Fibroblast of peridontal ligament (primary cell): Measurements from ENCODE around the gene SOX15.
"Not testable (repeated sequence)": the region's sequence is repeated elsewhere in the genome, so short reads cannot be mapped to it uniquely, and the experiment has no call there.

Source experiments
- DNase-seq: peaks from one replicate; pipeline ENCODE4 v3.0.0-alpha.2; 2010; ENCODE audit errors: extremely low read depth

Gene SOX15

DNA sequence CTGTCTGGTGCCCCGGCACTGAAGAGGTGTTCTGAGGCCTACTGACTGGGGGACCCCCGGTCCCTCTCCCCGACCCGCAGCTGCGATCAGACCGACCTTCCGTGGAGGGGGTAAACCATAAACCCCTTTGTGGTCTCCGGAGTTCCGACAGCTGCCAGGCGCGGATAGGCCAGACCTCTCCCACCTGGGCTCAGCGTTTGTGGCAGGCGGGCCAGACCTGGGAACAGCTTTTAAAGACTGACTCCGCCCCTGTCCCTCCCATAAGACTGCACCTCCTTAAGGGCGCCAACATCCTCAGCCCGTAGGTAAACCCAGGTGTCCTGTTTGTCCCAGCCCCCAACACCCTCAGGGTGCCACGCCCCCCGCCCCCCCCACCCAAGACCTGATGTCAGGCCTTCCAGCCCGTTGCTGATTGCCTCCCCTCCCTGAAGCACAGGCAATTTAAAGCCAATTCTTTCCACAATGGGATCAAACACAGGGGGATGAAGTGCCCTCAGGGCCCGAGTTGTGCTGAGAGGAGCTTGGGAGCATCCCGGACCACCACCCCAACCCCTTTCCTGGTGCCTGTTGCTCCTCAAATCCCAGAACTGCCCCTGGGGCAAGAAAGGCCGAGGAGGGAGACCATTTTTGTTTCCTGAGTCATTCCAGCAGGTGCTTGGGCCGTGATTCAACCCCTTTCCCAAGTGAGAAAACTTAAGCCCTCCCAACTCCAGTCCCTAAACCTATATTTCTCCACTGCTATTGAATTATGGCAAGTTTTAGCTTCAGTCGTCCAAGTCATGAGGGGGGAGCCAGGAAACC, at the start of gene SOX15:
TSS of gene SOX15 (minus strand) at position 204 of the 801 bp plus-strand sequence. CDS start 418 bp downstream, outside the sequence.
- no peak for DNase-seq

DNA sequence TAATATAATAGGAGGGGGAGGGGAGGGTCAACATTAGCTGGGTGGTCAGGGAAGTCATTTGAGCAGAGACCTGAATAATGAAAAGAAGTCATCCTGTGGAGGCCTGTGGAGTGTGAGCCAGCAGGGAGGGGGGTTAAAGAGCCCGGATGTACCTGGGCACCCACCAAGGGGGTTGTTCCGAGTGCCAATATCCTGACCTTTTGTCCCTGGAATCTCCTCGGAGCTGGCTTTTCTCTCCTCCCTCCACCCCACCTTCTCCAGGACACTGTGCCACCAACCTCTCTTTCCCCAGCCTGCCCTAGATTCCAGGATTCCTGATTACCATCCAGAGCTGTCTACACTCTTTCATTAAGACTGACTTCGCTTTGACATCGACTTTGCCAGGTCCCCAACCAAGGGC, 46.3 kb upstream of the SOX15 start:
- DNase-seq: no peak

DNA sequence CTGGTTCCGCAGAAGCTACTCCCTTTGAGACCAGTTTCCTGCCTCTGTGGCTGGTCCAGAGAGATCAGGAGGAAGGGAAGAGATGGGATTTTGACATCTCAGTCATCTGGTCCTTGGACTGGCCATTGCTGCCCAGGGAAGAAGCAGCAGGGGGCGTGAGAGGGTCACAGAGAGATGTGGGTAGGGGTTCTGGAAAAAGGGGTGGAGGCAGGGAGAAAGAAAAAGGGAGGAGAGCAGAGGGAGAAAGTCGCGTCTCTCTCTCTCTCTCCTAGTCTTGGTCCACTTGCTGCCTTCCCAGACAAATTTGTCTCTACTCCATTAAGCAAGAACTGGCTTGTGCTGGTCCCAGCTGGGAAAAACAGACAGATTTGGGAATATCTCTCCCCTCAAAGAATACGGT, 44.5 kb upstream of the SOX15 start:
- DNase-seq: peak; percentile 44

DNA sequence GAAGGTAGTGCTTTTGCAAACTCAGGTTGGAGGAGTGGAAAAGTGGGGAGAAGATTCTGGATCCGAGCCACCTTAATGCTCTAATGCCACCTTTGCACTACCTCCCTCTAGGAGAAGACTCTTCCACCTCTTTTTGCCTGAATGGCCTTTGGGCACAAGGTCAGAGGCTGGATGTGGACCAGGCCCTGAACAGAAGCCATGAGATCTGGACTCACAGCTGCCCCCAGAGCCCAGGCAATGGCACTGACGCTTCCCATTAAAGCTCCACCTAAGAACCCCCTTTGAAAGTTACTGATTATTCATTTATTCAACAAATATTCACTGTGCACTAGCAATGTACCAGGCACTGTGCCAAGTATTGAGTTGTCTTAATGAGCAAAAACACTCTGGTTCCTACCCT, 43.2 kb upstream of the SOX15 start:
- no peak for DNase-seq

DNA sequence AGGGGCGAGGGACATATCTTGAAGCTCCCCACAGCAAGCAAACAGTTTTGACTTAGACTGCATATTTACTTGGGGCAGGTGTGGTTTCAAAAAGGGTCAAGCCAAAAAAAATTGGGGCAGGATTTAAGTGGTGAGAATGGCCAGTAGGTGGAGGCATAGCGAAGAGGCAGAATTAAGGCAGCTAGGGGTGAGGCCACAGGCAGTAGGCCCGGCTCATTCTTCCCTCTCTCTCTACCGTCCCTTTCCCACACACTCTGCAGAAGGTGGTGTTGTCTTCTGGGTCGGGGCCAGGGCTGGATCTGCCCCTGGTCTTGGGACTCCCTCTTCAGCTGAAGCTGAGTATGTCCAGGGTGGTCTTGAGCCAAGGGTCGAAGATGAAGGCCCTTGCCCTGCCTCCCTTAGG, 42.6 kb upstream of the SOX15 start:
- DNase-seq: peak; percentile 62

DNA sequence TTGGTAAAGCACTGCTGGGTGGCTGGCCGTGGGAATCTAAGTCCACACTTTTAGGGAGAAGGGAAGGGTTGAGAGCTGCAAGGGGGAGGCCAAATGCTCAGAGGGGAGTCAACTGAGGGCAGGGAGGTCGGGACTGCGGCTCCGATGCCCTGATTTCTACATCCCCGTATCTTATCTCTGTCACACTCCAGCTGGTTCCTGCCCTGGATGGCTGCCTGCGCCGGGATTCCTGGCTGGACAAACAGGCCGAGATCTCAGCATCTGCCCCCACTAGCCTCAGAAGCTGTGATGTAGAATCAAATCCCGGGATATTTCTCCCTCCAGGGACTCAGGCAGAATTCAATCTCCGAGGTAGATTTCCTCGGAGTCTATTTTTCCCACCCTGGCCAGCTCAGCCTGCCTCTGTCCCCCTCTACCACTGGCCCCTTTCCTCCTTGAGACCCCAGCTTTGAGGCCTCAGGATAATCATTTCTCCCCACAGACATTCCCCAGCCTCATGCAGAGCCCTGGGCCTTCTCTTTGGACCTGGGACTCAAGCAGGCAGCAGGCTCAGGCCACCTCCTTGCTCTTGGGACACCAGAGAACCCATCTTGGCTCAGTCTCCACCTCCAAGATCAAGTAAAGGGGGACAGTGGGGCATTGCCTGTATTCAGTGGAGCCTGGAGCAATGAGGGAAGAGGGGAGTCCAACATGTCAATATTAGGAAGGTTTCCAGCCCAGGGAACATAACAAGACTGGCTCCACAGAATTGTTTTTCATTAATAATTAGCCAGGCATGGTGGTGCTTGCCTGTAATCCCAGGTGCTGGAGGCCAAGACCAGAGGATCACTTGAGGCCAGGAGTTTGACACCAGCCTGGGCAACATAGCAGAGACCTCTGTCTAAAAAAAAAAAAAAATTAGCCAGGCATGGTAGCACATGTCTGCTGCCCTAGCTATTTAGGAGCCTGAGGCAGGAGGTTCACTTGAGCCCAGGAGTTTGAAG, 41.8 kb upstream of the SOX15 start:
- no peak for DNase-seq

DNA sequence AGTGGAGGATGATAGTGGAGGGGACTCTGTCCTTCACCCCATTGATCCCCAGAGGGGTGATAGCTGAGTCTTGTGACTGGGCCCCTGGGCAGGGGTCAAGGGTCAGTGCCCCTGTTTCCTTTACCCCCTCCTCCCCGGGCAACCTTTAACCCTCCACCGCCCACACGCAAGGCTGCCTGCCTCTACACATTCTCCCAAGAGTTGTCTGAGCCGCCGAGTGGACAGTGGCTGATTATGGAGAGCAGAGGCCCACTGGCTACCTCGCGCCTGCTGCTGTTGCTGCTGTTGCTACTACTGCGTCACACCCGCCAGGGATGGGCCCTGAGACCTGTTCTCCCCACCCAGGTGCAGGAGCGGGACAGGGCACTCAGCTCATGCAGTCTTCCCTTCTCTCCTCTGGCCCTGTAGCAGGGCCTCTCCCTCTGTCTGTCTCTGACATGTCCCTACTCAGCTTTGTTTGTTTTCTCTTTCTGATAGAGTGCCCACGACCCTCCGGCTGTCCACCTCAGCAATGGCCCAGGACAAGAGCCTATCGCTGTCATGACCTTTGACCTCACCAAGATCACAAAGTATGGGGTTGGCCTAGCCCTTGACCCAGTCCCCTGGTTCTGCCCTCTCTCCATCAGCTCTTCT, 40.2 kb upstream of the SOX15 start, which contains the start of gene SHBG:
TSS of gene SHBG (plus strand) at position 197 of the 633 bp plus-strand sequence. CDS start at position 235, 38 bp downstream.
- DNase-seq: no peak

DNA sequence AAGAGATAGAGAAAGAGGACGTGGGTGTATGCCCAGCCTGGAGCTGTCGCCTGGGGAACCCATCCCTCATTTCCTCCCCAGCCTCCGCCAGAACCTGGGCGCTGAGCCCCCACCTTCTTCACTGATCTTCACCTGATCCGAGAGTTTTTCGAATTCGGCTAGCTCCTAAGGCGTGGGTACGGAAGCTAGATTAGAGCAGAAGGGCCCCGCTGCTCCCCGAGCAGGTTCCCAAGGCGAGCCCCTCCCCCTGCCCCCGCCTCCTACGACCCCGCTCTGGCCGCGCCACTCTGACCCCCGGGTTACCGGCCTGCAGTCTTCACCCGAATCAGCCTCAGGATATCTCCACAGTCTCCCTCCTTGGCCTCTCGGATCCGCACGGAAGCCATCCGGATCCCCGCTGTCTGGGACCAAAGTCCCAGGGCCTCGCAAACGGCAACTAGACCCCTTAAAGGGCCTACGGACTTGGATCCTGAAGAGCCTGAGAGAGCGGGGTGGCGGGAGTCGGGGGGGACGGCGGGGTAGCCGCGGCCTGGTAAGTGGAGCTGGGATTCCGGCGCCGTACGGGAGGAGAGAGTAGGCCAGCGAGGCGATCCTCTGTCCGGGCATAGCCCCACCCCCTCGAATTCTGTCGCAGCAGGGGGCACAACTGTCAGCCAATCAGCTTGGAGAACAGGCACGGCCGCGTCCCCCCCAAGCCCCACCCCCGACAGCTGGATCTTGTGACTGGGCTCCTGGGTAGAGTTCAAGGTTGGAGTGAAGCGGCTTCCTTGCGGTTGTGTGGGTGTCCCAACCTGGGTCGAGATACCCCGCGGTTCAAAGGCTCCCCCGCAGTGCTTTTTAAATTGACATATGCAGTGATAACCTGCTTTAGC, 37.6 kb upstream of the SOX15 start, which contains the start of gene SAT2:
TSS of gene SAT2 (minus strand) at position 572 of the 872 bp plus-strand sequence. CDS start at position 386, 186 bp downstream.
- DNase-seq: peak; percentile 93

DNA sequence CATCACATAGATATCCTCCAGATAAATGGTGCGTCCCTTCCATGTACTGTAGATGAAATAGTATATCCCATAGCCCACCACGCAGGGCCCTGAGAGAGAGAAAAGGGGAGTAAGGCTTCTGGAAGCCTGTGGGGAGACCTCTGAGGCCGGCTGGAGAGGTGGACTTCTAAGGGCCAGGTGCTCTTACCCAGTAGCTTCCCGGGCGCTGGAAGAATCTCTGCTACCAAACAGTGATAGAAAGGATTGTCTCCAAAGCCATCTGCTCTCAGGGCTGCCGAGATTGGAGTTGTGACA, 37.0 kb upstream of the SOX15 start:
- DNase-seq: no peak

DNA sequence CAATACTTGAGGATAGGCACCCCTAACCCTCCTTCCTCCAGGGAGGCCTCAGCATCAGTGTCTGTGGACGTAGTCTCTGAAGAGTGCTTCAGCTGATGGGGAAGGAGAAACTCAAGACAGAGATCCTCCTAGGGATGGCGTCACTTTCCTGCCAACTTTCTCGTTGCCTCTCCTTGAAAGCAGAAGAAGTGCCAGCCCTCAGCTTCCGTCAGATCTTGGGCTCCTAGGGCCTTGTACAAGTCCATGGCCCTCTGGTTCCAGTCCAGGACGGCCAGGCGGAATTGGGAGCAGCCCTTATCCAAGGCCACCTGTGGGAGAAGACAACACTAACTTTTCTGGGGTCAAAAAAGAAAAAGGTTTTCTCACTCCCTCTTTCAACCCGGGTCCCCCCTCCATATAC, 36.4 kb upstream of the SOX15 start:
- DNase-seq: no peak

DNA sequence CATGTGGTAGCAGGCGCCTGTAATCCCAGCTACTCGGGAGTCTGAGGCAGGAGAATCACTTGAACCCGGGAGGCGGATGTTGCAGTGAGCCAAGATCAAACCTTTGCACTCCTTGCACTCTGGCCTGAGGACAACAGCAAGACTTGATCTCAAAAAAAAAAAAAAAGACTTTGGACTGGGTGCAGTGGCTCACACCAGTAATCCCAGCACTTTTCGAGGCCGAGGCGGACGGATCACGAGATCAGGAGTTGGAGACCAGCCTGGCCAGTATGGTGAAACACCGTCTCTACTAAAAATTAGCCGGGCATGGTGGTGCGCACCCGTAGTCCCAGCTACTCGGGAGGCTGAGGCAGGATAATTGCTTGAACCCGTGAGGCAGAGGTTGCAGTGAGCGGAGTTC, 35.9 kb upstream of the SOX15 start:
- DNase-seq: not testable (repeated sequence)

DNA sequence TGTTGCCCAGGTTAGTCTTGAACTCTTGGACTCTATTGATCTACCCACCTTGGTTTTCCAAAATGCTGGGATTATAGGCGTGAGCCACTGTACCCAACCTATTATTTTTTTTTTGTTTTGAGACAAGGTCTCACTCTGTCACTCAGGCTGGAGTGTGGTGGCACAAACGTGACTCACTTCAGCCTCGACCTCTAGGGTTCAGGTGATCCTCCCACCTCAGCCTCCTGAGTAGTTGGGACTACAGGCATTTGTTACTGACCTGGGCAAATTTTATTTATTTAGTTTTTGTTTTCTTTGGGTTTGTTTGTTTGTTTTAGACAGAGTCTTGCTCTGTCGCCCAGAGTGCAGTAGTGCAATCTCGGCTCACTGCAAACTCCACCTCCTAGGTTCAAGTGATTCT, 33.8 kb upstream of the SOX15 start:
- DNase-seq: no peak

DNA sequence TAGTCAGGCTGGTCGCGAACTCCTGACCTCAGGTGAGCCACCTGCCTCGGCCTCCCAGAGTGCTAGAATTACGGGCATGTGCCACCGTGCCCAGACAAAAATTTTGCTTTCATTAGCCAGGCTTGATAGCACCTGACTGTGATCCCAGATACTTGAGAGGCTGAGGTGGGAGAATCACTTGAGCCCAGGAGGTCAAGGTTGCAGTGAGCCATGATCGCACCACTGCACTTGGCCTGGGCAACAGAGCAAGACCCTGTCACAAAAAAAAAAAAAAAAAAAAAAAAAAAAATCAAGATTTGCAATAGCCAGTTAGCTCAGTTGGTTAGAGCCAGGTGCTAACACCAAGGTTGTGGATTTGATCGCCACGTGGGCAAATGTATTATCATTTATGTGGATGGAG, 30.9 kb upstream of the SOX15 start:
- DNase-seq: no peak

DNA sequence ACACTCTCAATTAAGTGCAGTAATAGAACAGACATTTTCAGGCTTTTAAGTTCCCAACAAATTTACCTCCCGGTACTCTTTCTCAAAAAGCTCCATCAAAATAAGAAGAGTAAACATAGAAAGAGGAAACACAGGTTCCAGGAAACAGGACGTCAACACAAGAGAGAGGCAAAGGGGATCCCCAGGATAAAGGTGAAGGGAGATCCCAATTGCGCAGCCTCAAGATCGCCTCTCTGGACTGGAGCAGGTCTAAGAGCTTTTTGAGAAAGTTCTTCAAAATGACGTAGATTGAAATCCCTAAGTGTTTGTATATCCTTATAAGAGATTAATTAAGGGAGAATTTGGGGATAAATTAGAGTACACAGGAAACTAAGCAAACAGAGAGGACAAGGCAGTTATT, 28.7 kb upstream of the SOX15 start:
- DNase-seq: no peak

DNA sequence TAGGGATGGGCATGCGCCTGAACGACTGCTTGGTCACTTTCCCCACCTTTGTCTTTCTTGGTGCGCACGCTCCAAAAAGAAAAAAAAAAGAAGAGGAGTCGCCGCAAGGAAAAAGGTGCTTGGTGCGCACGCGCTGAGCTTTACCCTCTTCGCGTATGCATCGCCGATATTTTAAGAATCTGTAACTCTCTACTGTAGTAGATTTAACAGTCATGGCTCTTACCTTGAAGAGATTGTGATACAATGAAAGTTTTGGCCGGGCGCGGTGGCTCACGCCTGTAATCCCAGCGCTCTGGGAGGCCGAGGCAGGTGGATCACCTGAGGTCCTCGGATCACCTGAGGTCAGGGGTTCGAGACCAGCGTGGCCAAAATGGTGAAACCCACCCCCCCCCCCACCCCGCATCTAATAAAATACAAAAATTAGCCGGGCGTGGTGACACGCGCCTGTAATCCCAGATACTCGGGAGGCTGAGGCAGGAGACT, 25.4 kb upstream of the SOX15 start:
- no peak for DNase-seq

DNA sequence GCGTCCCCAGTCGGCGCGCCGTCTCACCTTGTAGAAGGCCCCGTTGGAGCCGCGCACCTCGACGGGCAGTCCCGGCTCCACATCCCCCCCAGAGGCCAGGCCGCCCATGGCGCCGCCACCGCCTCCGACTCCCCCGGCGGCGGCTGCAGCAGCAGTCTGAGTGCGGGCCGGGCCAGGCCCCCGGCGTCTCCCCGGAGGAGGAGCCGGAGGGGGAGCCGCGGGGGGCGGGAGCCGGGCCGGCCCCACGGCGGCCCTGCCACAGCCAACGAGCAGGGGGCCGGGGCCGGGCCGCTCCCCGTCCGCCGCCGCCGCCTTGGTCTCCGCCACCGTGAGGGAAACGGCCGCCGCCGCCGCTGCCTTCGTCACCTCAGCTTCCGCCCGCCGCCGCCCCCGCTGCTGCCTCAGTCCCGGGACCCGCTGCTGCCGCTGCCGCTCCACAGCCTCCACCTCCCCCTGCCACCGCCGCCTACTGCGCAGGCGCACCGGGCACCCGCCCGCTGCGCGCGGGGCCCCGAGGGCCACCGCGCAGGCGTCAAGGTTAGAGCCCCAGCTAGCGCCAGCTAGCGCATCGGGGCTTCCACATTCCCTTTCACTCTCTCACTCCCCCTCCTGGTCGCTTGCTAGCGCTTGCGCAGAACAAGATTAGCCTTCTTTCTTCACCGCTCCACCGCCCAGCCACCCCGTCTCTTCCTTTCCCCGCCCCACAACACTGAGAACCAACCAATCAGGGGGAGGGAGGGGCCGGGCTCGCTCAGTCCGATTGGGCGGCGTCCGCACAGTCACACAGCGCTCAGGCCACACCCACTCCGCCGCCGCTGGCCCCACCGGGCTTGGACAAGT, 24.8 kb upstream of the SOX15 start, which contains the start of gene FXR2:
TSS of gene FXR2 (minus strand) at position 473 of the 840 bp plus-strand sequence. CDS start at position 108, 365 bp downstream.
- DNase-seq: peak; percentile 100

DNA sequence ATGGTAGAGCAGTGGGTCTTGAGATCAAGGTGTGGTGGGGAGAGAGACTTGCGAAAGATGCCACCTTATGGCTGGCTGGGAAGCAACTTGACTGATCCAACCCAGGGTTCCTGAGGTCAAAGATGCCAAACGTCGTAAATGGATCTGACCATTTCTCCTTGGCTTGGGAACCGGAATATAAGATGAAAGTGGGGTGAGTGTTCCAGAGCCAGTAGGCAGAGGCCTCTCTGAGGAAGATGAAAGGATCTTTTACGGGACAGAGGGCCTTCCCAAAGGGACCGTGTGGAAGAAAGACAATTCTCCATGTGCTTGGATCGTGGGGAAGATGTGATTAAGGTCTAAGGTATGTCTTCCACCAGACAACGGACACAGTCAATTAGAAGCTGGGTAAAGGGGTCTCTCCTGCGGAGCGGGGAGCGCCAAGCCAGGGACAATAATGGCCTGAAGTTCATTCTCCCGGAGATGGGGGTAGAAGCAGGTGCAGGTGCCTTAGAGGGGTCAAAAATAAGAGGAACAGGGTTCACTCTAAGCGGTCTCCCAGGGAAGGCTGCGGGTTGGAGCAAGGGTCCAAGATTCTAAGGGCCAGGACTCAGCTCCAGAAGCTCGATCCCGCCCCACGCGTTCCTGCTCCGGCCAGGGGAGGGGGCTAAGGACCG, 24.0 kb upstream of the SOX15 start:
- DNase-seq: peak; percentile 35

DNA sequence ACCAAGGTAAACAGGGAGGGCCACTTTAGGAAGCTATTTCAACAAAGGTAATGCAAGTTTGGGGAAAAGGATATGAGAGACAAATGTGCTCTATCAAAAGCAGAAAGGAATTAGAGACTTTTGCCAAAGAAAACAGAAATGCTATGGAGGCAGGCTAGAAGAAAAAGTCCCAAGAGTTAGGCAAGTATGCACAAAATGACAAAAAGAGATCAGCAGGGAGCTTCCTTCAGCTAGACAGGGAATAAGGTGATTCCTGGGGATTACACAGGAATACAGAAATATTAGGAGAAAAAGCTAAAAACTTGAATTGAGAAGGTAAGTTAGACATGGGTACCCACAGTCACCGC, 22.4 kb upstream of the SOX15 start:
- DNase-seq: no peak

DNA sequence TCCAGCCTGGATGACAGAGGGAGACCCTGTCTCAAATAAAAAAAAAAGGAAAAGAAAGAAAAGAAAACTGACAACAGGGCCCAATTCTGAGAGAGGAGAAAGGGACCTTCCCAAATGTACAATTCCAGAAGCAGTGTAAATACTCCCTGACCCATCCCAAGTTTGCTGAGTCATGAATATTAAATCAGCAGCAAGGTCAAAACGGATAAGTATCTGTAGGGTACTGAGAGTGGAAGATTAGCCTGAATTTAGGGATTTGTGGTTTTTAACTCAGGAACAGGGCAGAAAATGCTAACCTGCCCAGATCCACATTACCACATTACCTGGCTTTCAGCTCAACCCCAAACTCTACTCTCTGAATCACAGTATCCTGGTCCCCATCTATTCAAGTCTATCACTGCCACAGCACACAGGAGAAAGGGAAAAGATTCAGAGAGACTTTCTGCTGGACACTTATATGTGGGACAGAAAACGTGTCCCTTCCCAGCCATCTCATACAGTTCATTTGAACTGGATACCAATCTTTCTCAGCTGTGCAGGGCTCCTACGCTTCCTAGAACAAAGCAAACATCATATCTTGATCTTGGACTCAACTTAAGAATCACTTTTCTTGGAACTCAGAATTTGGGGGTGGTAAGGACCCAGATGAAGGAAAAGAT, 21.9 kb upstream of the SOX15 start:
- no peak for DNase-seq
